WTC11 (cell line): ENCODE data around the gene METAP1. TPM values are rescaled to one million over a fixed set of nuclear protein-coding genes. Genes with fewer than 3 reads are reported as not detected.

Experiments
- ATAC-seq: fragments of 200-7000 bp; cut with Tn5 transposase; 2 replicates; pipeline ENCODE4 v1.10.0; 2021; ENCODE audit warnings: mild to moderate bottlenecking, moderate library complexity
- CTCF ChIA-PET: fragments of 300-600 bp; sonication (Branson Sonifier 250); formaldehyde crosslinking; loops from one replicate; lab custom pipeline; 2021; ENCODE audit warnings: antibody characterized with exemption; lab: Charles Lee
- POLR2A ChIA-PET: fragments of 350-600 bp; sonication (Branson Sonifier 250); formaldehyde crosslinking; loops from one replicate; lab custom pipeline; 2021; ENCODE audit warnings: antibody characterized with exemption; lab: Charles Lee
- DNase-seq: peaks from one replicate; pipeline ENCODE4 v3.0.0; 2021; ENCODE audit warnings: low spot score
- H3K27ac Mint-ChIP-seq: 2 replicates; pipeline ENCODE4 v1.8.0; 2021; ENCODE audit warnings: mixed read lengths
- H3K27me3 Mint-ChIP-seq: 2 replicates; pipeline ENCODE4 v1.8.0; 2021; ENCODE audit warnings: low read depth, mild to moderate bottlenecking, moderate library complexity, mixed read lengths
- H3K36me3 Mint-ChIP-seq: 2 replicates; pipeline ENCODE4 v1.8.0; 2021; ENCODE audit warnings: mixed read lengths
- H3K4me1 Mint-ChIP-seq: 2 replicates; pipeline ENCODE4 v1.8.0; 2022; ENCODE audit warnings: mixed read lengths
- H3K4me3 Mint-ChIP-seq: 2 replicates; pipeline ENCODE4 v1.8.0; 2021; ENCODE audit warnings: mild to moderate bottlenecking, moderate library complexity, mixed read lengths
- H3K9me3 Mint-ChIP-seq: 2 replicates; pipeline ENCODE4 v1.8.0; 2021; ENCODE audit warnings: mixed read lengths
- ATF6 ChIP-seq: sonication (generic); formaldehyde crosslinking; IDR thresholded peaks from 2 replicates; pipeline ENCODE4 v1.8.1; 2023; ENCODE audit warnings: mild to moderate bottlenecking, missing genetic modification reagents
- CDX4 ChIP-seq: fragments of 250-450 bp; sonication (Bioruptor Pico); IDR thresholded peaks from 2 replicates; pipeline ENCODE4 v1.9.0; 2021; ENCODE audit warnings: moderate library complexity, mild to moderate bottlenecking, inconsistent platforms, borderline replicate concordance
- E2F4 ChIP-seq: sonication (generic); formaldehyde crosslinking; IDR thresholded peaks from 2 replicates; pipeline ENCODE4 v1.8.1; 2022; ENCODE audit warnings: low read depth, mild to moderate bottlenecking, moderate library complexity, missing genetic modification reagents, borderline replicate concordance
- E2F5 ChIP-seq: sonication (generic); formaldehyde crosslinking; IDR thresholded peaks from 2 replicates; pipeline ENCODE4 v1.8.1; 2022; ENCODE audit warnings: mild to moderate bottlenecking, moderate library complexity, missing genetic modification reagents
- HMGA2 ChIP-seq: fragments of 250-450 bp; sonication (Bioruptor Pico); IDR thresholded peaks from 2 replicates; pipeline ENCODE4 v1.4.0; 2021; ENCODE audit warnings: mild to moderate bottlenecking, moderate library complexity
- HMGXB4 ChIP-seq: sonication (generic); formaldehyde crosslinking; IDR thresholded peaks from 2 replicates; pipeline ENCODE4 v1.8.1; 2023; ENCODE audit warnings: mild to moderate bottlenecking, moderate library complexity, missing genetic modification reagents
- MYBL2 ChIP-seq: sonication (generic); formaldehyde crosslinking; IDR thresholded peaks from 2 replicates; pipeline ENCODE4 v1.8.1; 2023; ENCODE audit warnings: mild to moderate bottlenecking, moderate library complexity, missing genetic modification reagents
- NFYB ChIP-seq: sonication (generic); formaldehyde crosslinking; conservative IDR thresholded peaks from 2 replicates; pipeline ENCODE4 v1.8.0; 2022; ENCODE audit warnings: low read depth, missing genetic modification reagents
- PREB ChIP-seq: sonication (generic); formaldehyde crosslinking; IDR thresholded peaks from 2 replicates; pipeline ENCODE4 v1.8.1; 2022; ENCODE audit warnings: mild to moderate bottlenecking, missing genetic modification reagents, moderate library complexity, borderline replicate concordance
- USF1 ChIP-seq: sonication (generic); formaldehyde crosslinking; IDR thresholded peaks from 2 replicates; pipeline ENCODE4 v1.8.0; 2022; ENCODE audit warnings: mild to moderate bottlenecking, missing genetic modification reagents
- ZMAT4 ChIP-seq: fragments of 250-450 bp; sonication (Bioruptor Pico); IDR thresholded peaks from 2 replicates; pipeline ENCODE4 v1.9.0; 2021; ENCODE audit warnings: mild to moderate bottlenecking
- ZNF219 ChIP-seq: sonication (generic); formaldehyde crosslinking; IDR thresholded peaks from 2 replicates; pipeline ENCODE4 v1.8.0; 2023; ENCODE audit warnings: missing genetic modification reagents, mild to moderate bottlenecking, borderline replicate concordance
- ZNF416 ChIP-seq: fragments of 250-450 bp; sonication (Bioruptor Pico); IDR thresholded peaks from 2 replicates; pipeline ENCODE4 v1.9.0; 2021; ENCODE audit warnings: mild to moderate bottlenecking, inconsistent platforms
- ZNF423 ChIP-seq: fragments of 250-450 bp; sonication (Bioruptor Pico); IDR thresholded peaks from 2 replicates; pipeline ENCODE4 v2.1.2; 2022; ENCODE audit warnings: mild to moderate bottlenecking, moderate library complexity
- ZNF425 ChIP-seq: fragments of 250-450 bp; sonication (Bioruptor Pico); conservative IDR thresholded peaks from 2 replicates; pipeline ENCODE4 v1.9.0; 2021; ENCODE audit warnings: mild to moderate bottlenecking
- ZNF532 ChIP-seq: fragments of 250-450 bp; sonication (Bioruptor Pico); IDR thresholded peaks from 2 replicates; pipeline ENCODE4 v1.9.0; 2021; ENCODE audit warnings: mild to moderate bottlenecking, borderline replicate concordance
- total RNA-seq: library from RNA; stranded (reverse); gene quantifications from 3 replicates; pipeline ENCODE4 v1.2.3, GENCODE V29; 2021

The METAP1 gene
- total RNA-seq, 1 experiment from 2014 or later: 102 TPM

- ChIA-PET POLR2A (no interaction called here), CTCF (interaction anchor here (0.6 to 1.0 kb wide), 2 partner anchors 35 to 92 kb away, joined by 3 to 5 read pairs; no protein-coding TSS in a partner anchor)
- Mint-ChIP-seq H3K36me3 (peaks cover 7% of the 10 kb centered on the region), H3K27me3 (no peaks in the 10 kb centered on the region), H3K9me3 (0 out of 2 replicates have a peak, but pooled peaks cover 5% of the 10 kb centered on the region), H3K4me3 (no peak overlapping the region; the same call in 1 of the 2 replicates), H3K4me1 (peaks cover 40% of the 10 kb centered on the region), H3K27ac (no peak overlapping the region; the same call in 1 of the 2 replicates)
- DNase-seq: no peak
- no peak for ATAC-seq
- TF ChIP-seq ZMAT4 (CRISPR knock-in tag) (no peak), E2F4 (CRISPR knock-in tag) (no peak), E2F5 (no peak), ZNF416 (CRISPR knock-in tag) (no peak), ZNF532 (CRISPR knock-in tag) (no peak), PREB (no peak), NFYB (CRISPR knock-in tag) (no peak), ATF6 (CRISPR knock-in tag) (no peak), ZNF425 (CRISPR knock-in tag) (no peak), USF1 (CRISPR knock-in tag) (no peak), ZNF423 (CRISPR knock-in tag) (no peak), ZNF219 (CRISPR knock-in tag) (no peak), HMGA2 (CRISPR knock-in tag) (no peak), HMGXB4 (no peak), CDX4 (CRISPR knock-in tag) (no peak), MYBL2 (CRISPR knock-in tag) (no peak)
Observed at GRCh38 chr4:99091216-99091575, 95.7 kb downstream of the METAP1 start.
